VCaP (cell line): ENCODE measurements around the gene RUNX2.

ENCODE experiments used
- H3K27ac ChIP-seq: fragments of 450-650 bp; 2 replicates; pipeline ENCODE4 v1.5.1; 2017
- TF ChIP-seq, protein P1 (sequence below): fragments of 450-650 bp; conservative IDR thresholded peaks from 2 replicates; pipeline ENCODE4 v1.5.1; 2017; ENCODE audit warnings: mild to moderate bottlenecking, moderate library complexity

The RUNX2 gene

DNA sequence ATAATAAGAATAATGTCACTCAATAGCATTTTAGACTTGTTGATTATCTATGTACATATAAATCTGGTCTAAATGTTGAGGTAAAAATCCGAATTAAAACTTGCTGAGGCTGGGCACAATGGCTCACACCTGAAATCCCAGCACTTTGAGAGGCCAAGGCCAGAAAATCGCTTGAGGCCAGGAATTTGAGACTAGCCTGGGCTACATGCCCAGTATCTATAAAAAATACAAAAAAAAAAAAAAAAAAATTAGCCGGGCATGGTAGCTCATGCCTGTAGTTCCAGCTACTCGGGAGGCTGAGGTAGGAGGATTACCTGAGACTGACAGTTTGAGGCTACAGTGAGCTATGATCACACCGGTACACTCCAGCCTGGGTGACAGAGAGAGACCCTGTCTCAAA lies 83.8 kb downstream of the RUNX2 start:
- H3K27ac ChIP-seq, result peak overlapping the region; percentile 15
- TF ChIP-seq, protein P1, sequence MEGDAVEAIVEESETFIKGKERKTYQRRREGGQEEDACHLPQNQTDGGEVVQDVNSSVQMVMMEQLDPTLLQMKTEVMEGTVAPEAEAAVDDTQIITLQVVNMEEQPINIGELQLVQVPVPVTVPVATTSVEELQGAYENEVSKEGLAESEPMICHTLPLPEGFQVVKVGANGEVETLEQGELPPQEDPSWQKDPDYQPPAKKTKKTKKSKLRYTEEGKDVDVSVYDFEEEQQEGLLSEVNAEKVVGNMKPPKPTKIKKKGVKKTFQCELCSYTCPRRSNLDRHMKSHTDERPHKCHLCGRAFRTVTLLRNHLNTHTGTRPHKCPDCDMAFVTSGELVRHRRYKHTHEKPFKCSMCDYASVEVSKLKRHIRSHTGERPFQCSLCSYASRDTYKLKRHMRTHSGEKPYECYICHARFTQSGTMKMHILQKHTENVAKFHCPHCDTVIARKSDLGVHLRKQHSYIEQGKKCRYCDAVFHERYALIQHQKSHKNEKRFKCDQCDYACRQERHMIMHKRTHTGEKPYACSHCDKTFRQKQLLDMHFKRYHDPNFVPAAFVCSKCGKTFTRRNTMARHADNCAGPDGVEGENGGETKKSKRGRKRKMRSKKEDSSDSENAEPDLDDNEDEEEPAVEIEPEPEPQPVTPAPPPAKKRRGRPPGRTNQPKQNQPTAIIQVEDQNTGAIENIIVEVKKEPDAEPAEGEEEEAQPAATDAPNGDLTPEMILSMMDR, result no peak

DNA sequence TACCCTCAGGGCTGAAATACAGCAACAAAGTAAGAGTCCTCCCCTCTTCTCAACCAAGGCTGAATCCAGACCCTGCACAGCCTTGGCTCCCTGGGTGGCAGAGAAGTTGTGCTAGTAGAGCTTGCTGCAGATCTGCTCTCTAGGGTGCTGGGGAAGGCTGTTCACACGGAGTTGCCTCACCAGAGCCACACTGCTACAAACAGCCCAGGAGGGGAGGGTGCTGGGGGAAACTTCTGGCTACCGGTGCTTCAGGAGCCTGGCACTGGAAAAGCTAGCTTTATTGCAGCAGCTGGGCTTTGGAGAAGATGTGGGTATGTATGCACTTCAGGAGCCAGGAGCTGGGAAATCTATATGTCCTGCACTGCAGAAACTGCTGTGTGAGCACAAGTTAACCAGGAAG lies 87.2 kb downstream of the RUNX2 start:
- H3K27ac ChIP-seq, result no peak overlapping the region

DNA sequence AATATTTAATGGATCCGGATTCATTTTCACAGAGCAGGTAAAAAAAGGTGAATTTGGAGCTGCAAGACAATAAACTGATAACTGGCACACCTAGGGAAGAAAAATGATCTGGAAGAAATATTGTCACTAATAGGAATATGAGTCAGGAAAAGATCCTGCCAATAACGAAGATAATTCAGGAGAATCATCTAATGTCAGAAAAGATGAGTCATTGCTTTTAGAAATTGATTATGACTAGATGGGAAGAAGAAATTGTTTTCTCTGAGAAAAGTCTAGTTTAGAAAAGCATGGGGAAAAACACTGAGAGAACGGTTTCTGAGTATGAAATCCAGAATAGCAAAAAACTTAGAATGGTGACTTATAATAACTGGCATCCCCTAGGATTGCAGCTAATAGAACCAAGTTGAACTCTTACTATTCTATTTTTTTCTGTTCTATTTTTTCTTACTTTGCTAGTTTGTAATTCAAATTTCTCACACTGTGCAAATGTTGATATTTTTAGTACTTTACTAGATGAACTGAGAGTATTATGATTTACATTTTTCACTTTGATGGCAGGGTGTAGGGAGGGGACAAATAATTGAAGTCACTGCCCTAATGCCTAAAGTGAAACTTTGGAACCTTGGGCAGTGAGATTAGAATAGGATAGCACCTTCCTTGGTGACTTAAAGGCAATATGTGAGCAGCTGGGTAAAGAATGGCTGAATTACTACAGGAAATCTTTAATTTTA lies 87.8 kb downstream of the RUNX2 start:
- H3K27ac ChIP-seq, result no peak overlapping the region
- TF ChIP-seq, protein P1, result no peak

More for the DNA sequence above, 87.2 kb downstream of the RUNX2 start:
- TF ChIP-seq, protein P1, result no peak

DNA sequence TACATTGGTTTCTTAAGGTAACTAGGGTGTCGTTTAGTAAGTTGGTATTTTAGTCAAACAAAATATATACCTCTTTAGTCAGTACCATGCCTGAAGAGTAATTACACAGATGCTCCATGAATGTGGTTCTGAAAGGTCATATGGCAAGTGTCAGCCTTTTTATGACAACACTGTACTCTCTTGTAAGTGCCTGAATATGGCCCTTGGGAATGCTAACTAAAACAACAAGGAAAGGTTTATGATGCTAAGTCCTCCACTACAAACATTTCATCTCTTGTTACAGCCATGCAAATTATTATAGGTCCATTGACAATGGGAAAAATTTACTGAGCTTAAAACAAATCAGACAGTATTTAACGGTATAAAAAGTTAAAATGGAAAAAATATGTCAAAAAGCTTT lies 88.6 kb downstream of the RUNX2 start:
- H3K27ac ChIP-seq, result no peak overlapping the region
- TF ChIP-seq, protein P1, result no peak

DNA sequence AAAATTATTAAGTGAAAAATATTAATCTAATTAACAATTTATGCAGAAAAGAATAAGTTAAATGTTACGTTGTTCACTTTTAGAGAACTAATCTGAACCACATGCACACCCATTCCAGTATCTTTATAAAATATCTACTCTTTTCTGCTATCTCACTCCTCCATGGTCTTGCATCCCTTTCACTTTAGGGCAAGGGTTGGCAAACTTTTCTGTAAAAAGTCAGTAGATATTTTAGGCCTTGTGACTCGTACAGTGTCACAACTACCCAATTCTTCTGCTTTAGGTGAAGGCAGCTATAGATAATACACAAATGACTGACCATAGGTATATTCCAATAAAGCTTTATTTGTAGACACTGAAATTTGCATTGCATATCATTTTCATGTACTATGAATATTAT lies 89.3 kb downstream of the RUNX2 start:
- H3K27ac ChIP-seq, result no peak overlapping the region
- TF ChIP-seq, protein P1, result no peak

DNA sequence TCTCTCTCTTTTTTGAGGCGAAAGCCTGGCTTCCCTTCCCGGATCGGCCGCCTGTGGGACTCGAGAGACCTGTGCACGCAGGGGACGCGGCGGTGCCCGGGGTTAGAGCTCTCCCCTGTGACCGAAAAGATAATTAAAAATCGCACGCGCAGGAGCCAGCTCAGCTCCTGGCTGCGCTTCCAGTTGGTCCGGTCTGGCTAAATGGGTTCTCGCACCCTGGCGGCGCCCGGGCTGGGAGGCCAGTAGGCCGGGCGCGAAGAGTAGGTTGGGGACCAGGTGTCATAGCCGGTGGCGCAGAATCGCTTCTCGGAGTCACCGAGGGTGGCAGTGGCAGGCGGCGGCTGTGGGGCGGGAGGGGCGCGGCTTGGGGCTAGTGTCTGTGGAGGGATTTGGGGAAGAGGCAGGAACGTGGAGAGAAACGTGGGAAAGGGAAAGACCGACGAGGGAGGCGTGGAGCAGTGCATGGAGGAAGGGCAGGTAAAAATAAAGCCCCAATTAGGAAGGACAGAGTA lies 91.5 kb downstream of the RUNX2 start:
- TF ChIP-seq, protein P1, result peak; percentile 82
- H3K27ac ChIP-seq, result peak overlapping the region; percentile 18; the same call in 1 of the 2 replicates

DNA sequence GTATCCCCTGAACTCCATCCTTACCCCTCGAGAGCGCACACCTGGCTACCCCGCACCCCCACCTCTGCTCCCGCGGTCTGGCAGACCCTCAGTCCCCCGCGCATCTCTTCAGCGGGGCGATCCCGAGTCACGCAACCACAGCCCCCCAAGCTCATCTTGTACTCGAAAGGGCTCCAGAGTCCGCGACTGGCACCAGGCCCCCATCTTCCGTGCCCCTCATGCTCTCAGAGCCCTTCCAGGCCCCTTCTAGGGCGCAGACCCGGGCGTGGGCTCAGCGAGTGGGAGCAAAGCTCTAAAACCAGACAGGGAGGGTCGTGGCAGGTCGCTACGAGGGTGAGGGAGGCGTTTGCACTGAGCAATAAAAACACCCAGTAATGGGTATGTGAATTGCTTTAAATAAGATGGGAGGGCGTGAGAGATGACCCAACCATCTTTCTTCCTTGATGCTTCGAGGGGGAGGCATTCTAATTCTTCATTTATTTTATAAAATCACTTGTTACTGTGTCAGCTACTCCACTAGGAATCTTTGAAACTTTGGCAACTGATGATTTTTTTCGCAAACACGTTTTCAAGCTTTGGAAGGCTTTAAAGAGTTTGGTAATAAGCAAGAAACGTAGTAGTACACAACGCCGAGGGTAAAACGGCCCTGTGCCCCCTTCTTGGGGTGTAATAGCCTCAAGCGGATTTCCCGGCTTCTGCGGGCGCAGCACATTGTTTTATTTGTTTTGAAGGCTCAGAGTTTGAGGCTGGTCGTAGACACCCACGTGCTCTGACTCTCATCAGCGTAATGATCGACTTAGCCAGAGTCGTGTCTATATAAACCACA lies 92.2 kb downstream of the RUNX2 start:
- H3K27ac ChIP-seq, result no peak overlapping the region
- TF ChIP-seq, protein P1, result no peak
